Mammary epithelial cell (primary cell): ENCODE data around the gene RIC8B.

Experiments used
- CTCF ChIP-seq, 2 donors: IDR thresholded peaks in 1 of 2; conservative IDR thresholded peaks in 1 of 2; 2 replicates each; pipeline ENCODE4 v1.5.1; 2011 to 2012; ENCODE audit warnings: inconsistent platforms in 2 of 2, low read length in 2 of 2, mild to moderate bottlenecking in 2 of 2, control low read depth in 1 of 2, low read depth in 1 of 2; ENCODE audit not compliant: insufficient read depth in 1 of 2; ENCODE audit errors: extremely low read depth in 1 of 2
- EZH2 ChIP-seq: IDR thresholded peaks from 2 replicates; pipeline ENCODE4 v1.6.1; 2012; ENCODE audit warnings: low read length, inconsistent platforms, borderline replicate concordance

DNA sequence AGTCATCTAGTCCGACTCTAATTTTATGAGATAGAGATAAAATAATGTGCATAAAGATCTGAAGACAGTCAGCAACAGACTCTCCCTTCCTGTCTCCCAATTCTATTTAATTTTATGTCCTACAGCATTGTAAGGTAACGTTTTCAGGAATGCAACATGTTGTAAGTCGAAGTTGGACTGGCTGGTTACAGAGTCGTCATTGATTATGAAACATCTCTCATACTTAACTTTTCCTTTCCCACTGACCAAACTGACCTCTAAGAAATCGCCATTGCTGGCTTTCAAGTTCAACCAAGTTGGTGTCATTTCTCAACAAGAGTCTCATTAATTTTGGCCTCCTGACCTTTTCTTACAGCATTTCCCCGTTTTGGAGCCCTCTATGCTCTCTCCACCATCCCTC is 4.9 kb upstream of the RIC8B start:
- TF ChIP-seq CTCF (conservative IDR thresholded peaks at IDR 0.05 in 1 of 2, IDR thresholded peaks at IDR 0.05 in 1 of 2; ENCODE audit: extremely low read depth in 1 of 2, insufficient read depth in 1 of 2, low read depth in 1 of 2, low read length in 2 of 2): no peak
- no peak for TF ChIP-seq EZH2
